Testis (tissue), 2 donors: ENCODE data around the gene TXNDC5.

ENCODE experiments used
- CTCF ChIP-seq, 3 experiments: fragments of 450-650 bp in 2 of 3; fragments of 200-600 bp in 1 of 3; sonication (generic) in 1 of 3; IDR thresholded peaks; one replicate each; pipeline ENCODE4 v1.5.1; 2016 to 2019; ENCODE audit warnings: antibody characterized with exemption in 3 of 3, mild to moderate bottlenecking in 2 of 3, moderate library complexity in 1 of 3
- POLR2A ChIP-seq: fragments of 450-650 bp; IDR thresholded peaks from one replicate; pipeline ENCODE4 v1.6.1; 2017; ENCODE audit warnings: antibody characterized with exemption, mild to moderate bottlenecking, moderate library complexity

DNA sequence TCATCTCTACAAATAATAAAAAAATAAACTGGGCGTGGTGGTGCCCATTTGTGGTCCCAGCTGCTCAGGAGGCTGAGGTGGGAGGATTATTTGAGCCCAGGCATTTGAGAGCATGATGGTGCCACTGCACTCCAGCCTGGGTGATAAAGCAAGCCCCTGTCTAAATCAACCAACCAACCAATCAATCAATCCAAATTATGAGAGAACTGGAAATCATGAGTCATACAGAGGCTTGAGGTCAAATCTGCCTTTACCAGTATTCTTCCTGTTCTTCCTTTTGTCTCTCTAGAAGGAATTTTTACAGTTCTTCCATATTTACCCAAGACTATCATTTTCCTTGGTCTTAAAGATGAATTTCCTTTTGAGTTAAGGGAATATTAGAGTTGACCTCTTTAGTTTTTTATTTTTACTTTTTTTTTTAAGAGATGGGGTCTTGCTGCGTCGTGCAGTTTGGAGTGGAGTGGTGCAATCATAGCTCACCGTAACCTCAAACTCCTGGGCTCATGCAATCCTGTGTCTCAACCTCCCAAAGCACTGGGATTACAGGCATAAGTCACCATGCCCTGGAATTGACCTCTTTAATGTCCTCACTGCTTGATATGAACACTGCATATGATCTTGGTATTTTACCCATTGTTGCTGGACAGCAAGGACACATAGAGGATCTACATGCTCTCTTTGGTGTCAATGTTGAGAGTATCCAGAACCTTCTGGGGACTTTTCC is 44.1 kb upstream of the TXNDC5 start:
- TF ChIP-seq CTCF (IDR thresholded peaks at IDR 0.05) (no peak), POLR2A (no peak)
